Thyroid gland (tissue), 4 donors: ENCODE measurements around the gene ANXA9. TPM values are rescaled to one million over a fixed set of nuclear protein-coding genes. Genes with fewer than 3 reads are reported as not detected.

Experiments
- DNase-seq, 2 donors: peaks; one replicate each; pipeline ENCODE4 v3.0.0-alpha.2; 2019
- H3K27ac ChIP-seq, 3 donors: fragments of 200-600 bp; sonication (generic); 1 replicate in 2 of 3; 2 replicates in 1 of 3; pipeline ENCODE4 v1.5.1; 2016 to 2019; ENCODE audit warnings: mild to moderate bottlenecking in 1 of 3, moderate library complexity in 1 of 3
- H3K27me3 ChIP-seq: fragments of 200-600 bp; sonication (generic); one replicate; pipeline ENCODE4 v1.5.1; 2019
- H3K36me3 ChIP-seq, 2 donors: fragments of 200-600 bp; sonication (generic); one replicate each; pipeline ENCODE4 v1.5.1; 2016 to 2019
- H3K4me1 ChIP-seq, 2 donors: fragments of 200-600 bp; sonication (generic); one replicate each; pipeline ENCODE4 v1.5.1; 2017 to 2019
- H3K4me3 ChIP-seq, 3 donors: fragments of 200-600 bp; sonication (generic); replicated peaks in 1 of 3; 1 replicate in 2 of 3; 2 replicates in 1 of 3; pipeline ENCODE4 v1.5.1; 2016; ENCODE audit warnings: mild to moderate bottlenecking in 1 of 3
- H3K9me3 ChIP-seq: fragments of 200-600 bp; sonication (generic); one replicate; pipeline ENCODE4 v1.5.1; 2017
- POLR2A ChIP-seq, 2 donors: fragments of 450-650 bp; IDR thresholded peaks; one replicate each; pipeline ENCODE4 v1.6.1; 2017; ENCODE audit warnings: antibody characterized with exemption in 2 of 2, mild to moderate bottlenecking in 2 of 2, moderate library complexity in 1 of 2
- WGBS, 2 donors: methylation state at CpG; one replicate each; pipeline ENCODE4 v1.1.5; 2017; 5-methylcytosine and 5-hydroxymethylcytosine counted together
- intact Hi-C: fragments of 100-400 bp; cut with DNase I; formaldehyde crosslinking; loops from one replicate; pipeline ENCODE4 v1.15.1; 2023
- total RNA-seq, 4 donors: library from RNA; depleted of rRNA; stranded (reverse); fragments of >200 nt; gene quantifications; one replicate each; pipeline ENCODE4 v1.2.3, GENCODE V29; 2016
- TF ChIP-seq, protein P1 (sequence below), 6 experiments: fragments of 200-600 bp in 3 of 6; fragments of 450-650 bp in 3 of 6; sonication (generic) in 3 of 6; IDR thresholded peaks; one replicate each; pipeline ENCODE4 v1.5.1; 2016 to 2019; ENCODE audit warnings: antibody characterized with exemption in 6 of 6, mild to moderate bottlenecking in 2 of 6, inconsistent platforms in 1 of 6, moderate library complexity in 1 of 6

Gene ANXA9
- total RNA-seq, 4 donors from 2014 or later, result 5.8 to 14.9 (median 10.0) TPM

- Histone ChIP-seq H3K4me3 (no peak overlapping the region), H3K27ac (no peak overlapping the region), H3K4me1 (peaks cover 8 to 16% of the 10 kb centered on the region in 2 donors), H3K27me3 (no peaks in the 10 kb centered on the region), H3K9me3 (no peaks in the 10 kb centered on the region), H3K36me3 (peaks cover 67 to 78% of the 10 kb centered on the region in 2 donors)
- intact Hi-C loops, result no loop called here
- no peak for TF ChIP-seq POLR2A (IDR thresholded peaks at IDR 0.05)
- TF ChIP-seq, protein P1, sequence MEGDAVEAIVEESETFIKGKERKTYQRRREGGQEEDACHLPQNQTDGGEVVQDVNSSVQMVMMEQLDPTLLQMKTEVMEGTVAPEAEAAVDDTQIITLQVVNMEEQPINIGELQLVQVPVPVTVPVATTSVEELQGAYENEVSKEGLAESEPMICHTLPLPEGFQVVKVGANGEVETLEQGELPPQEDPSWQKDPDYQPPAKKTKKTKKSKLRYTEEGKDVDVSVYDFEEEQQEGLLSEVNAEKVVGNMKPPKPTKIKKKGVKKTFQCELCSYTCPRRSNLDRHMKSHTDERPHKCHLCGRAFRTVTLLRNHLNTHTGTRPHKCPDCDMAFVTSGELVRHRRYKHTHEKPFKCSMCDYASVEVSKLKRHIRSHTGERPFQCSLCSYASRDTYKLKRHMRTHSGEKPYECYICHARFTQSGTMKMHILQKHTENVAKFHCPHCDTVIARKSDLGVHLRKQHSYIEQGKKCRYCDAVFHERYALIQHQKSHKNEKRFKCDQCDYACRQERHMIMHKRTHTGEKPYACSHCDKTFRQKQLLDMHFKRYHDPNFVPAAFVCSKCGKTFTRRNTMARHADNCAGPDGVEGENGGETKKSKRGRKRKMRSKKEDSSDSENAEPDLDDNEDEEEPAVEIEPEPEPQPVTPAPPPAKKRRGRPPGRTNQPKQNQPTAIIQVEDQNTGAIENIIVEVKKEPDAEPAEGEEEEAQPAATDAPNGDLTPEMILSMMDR (IDR thresholded peaks at IDR 0.05), result no peak
- no peak for DNase-seq
- 75 to 81% methylated on average over 6 of the region's 6 CpGs for WGBS, 2 donors
These were observed 16.1 kb upstream of the ANXA9 start for GRCh38 chr1:150966011-150966410.

DNA sequence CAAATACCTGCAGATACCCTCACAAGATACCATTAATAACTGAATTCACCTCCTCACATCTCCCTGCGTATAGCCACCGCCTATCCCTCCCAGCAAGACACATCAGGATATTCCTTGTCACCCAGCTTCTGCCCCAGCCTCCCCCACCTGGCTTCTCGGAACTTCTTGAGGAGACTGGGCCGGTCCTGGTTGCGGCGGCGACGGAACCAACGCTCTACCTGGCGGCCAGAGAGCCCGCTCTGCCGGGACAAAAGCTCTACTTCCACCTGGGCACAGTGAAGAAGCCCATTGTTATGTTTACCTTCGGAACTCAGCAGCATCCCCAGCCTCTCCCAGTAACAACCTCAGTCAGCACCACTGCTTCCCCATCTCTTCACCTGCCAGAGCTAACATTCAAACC lies 14.2 kb upstream of the ANXA9 start:
- Histone ChIP-seq H3K36me3 (peaks cover 57 to 60% of the 10 kb centered on the region in 2 donors), H3K9me3 (no peaks in the 10 kb centered on the region), H3K4me1 (peaks cover 26 to 35% of the 10 kb centered on the region in 2 donors), H3K27me3 (no peaks in the 10 kb centered on the region), H3K27ac (peak overlapping the region in 1 of 3 donors; percentile 3), H3K4me3 (no peak overlapping the region)
- WGBS, 2 donors, result 94 to 97% methylated on average over 13 of the region's 13 CpGs
- TF ChIP-seq POLR2A (IDR thresholded peaks at IDR 0.05), result no peak
- TF ChIP-seq, protein P1 (IDR thresholded peaks at IDR 0.05), result no peak
- DNase-seq, result no peak
- intact Hi-C loops, result no loop called here

GRCh38 chr1:150968491-150968890 lies 13.6 kb upstream of the ANXA9 start:
- Histone ChIP-seq H3K27me3 (no peaks in the 10 kb centered on the region), H3K4me1 (peaks cover 31 to 35% of the 10 kb centered on the region in 2 donors), H3K27ac (peak overlapping the region in 1 of 3 donors; percentile 3), H3K36me3 (peaks cover 54 to 55% of the 10 kb centered on the region in 2 donors), H3K4me3 (no peak overlapping the region), H3K9me3 (no peaks in the 10 kb centered on the region)
- 94 to 99% methylated on average over 4 of the region's 4 CpGs for WGBS, 2 donors
- intact Hi-C loops, result no loop called here
- TF ChIP-seq, protein P1 (IDR thresholded peaks at IDR 0.05), result no peak
- no peak for TF ChIP-seq POLR2A (IDR thresholded peaks at IDR 0.05)
- DNase-seq, result no peak

- TF ChIP-seq, protein P1 (IDR thresholded peaks at IDR 0.05), result no peak
- TF ChIP-seq POLR2A (IDR thresholded peaks at IDR 0.05), result no peak
- H3K27ac ChIP-seq, result peak overlapping the region in 2 of 3 donors; percentile 89 to 92
These were observed 12.5 kb upstream of the ANXA9 start for GRCh38 chr1:150969626-150970025.

DNA sequence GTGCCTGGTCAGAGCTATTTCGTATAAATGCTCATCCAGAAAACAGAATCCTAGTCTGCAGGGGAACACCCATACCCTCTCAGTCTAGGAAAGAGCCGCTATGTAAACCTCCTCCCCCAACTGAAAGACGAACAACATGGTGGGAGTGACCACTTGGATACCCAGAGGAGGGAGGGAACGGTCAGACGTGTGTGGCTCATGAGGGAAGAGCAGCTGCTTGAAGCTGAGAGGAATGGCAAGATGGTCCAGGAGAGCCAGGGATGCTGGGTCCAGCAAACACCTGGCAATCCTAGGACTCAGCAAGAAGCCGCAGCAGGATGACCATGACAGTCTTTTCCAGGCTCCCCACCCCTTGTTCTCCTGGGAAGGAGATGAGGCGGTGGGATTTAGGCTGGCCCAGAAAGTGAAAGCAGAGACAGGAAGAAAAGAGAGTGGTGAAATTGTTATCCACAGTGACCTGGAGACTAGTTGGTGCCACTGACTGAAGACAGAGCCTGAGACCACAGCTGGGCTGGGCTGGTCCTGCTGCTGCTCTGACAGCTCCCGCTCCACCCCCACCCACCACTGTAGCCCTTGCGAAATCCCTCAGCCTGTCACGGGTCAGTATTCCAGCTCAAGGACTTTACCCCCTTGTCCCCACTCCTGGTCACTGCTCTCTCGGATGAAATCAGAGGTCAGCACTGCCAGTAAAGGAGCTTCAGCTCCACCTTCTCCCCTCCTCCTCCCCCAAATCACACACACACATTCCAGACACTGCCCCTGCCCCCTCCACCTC lies 11.1 kb upstream of the ANXA9 start:
- peak overlapping the region; percentile 89 to 94 (median 92) for H3K27ac ChIP-seq
- H3K27me3 ChIP-seq, result no peaks in the 10 kb centered on the region
- DNase-seq, result peak; percentile 94 to 96
- peaks cover 38 to 40% of the 10 kb centered on the region in 2 donors for H3K4me1 ChIP-seq
- H3K36me3 ChIP-seq, result peaks cover 30% of the 10 kb centered on the region in 2 donors
- 38 to 45% methylated on average over 11 of the region's 11 CpGs for WGBS, 2 donors
- H3K9me3 ChIP-seq, result no peaks in the 10 kb centered on the region
- TF ChIP-seq, protein P1 (IDR thresholded peaks at IDR 0.05), result no peak
- TF ChIP-seq POLR2A (IDR thresholded peaks at IDR 0.05), result peak in 1 of 2 donors; percentile 48
- intact Hi-C loops, result no loop called here
- no peak overlapping the region for H3K4me3 ChIP-seq

More at GRCh38 chr1:150969626-150970025, 12.5 kb upstream of the ANXA9 start:
- H3K27me3 ChIP-seq, result no peaks in the 10 kb centered on the region
- no peak overlapping the region for H3K4me3 ChIP-seq
- H3K4me1 ChIP-seq, result peaks cover 33 to 35% of the 10 kb centered on the region in 2 donors
- peaks cover 43% of the 10 kb centered on the region in 2 donors for H3K36me3 ChIP-seq
- H3K9me3 ChIP-seq, result no peaks in the 10 kb centered on the region
- DNase-seq, result no peak
- intact Hi-C loops, result no loop called here
- 84 to 88% methylated on average over 3 of the region's 3 CpGs for WGBS, 2 donors
